HG03045 (cell line): ENCODE data around the gene PSAPL1.

Experiments
- ATAC-seq: cut with Tn5 transposase; IDR thresholded peaks from one replicate; pipeline ENCODE4 v1.9.1; 2021; ENCODE audit warnings: mild to moderate bottlenecking, moderate library complexity; ENCODE audit not compliant: unreplicated experiment

Gene PSAPL1

GRCh38 chr4:7434766-7435150, at the start of gene PSAPL1:
Gene PSAPL1, minus strand, starts transcription at chr4:7434930. Its CDS starts 51 bp downstream, at chr4:7434879.
- ATAC-seq, result no peak

DNA sequence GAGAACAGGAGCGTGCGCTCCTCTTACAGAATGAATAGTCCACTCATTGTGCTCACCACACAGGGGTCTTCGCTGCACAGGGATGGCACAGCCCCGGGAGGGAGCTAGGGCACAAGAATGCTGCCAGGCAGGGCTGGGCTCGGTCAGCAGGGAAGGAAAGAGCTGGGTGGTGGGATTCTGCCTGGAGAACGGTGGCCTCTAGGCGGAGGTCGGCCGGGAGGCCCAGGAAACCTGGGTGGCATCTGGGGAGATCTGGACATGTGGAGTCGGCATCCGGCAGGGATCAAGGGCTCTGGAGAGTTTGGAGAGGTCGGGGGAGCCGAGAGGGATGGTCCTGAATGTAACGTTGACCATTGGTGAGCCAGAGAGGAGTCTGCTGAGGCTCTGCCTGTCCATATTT, 46.5 kb upstream of the PSAPL1 start:
- no peak for ATAC-seq

GRCh38 chr4:7480423-7480822, 45.7 kb upstream of the PSAPL1 start:
- ATAC-seq, result no peak

- ATAC-seq, result no peak
These were observed 43.9 kb upstream of the PSAPL1 start for GRCh38 chr4:7478665-7479064.

- no peak for ATAC-seq
These were observed 43.0 kb upstream of the PSAPL1 start for GRCh38 chr4:7477695-7478094.

DNA sequence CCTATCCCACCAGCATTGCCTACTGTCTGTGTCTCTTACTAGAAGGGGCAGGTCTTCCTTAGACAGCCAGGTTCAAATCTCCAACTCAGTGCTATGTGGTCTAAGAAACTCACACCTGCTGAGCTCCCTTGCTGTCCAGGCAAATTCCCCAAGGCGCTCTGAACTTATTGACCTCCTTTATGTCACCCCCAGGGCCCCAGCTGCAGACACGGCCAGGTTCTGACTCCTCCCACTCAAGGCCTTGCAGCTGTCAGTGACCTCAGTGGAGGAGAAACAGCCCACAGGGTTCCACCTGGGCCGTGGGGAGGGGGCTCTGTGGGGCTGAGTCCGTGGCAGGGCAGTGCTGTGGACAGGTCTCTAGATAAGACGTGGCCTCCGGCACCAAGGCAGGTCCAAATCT, 42.1 kb upstream of the PSAPL1 start:
- no peak for ATAC-seq

- ATAC-seq, result no peak
These were observed 40.5 kb upstream of the PSAPL1 start for GRCh38 chr4:7475207-7475606.

DNA sequence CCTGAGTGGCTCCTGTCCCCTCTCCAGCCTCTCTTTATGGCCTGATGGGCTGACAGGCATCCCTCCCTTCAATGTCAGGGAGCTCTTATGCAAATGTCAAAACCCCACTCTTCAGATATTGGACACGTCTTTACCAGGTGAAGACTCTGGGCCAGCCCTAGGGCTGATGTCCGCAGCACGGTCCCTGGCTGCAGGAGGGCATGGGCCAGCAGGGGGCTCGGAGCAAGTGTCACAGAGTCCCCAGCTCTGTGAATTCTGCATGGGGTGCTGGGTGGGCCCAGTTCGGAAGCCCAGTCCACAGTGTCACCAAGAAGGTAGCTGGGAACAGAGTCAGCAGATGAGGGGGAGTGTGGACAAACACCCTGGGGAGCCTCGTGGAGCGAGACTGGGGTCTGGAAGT, 39.6 kb upstream of the PSAPL1 start:
- ATAC-seq, result no peak

DNA sequence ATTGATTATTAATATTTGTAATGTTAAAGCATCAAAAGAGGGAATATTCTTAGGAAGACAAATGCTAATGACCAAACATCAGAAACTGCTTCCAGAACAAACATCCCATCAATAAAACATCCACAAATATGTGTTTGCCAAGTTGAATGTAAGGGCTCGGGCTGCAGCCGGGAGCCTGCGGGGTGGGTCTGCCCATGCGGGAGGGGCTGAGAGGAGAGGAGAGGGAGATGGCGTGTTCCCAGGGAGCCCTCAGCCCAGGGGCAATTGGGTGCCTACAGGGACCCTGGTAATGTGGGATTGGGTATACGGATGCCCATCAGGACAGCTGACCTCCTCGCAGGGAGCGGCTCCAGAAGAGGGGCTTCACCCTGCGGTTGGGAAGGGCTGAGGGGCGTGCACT, 38.4 kb upstream of the PSAPL1 start:
- ATAC-seq, result no peak

GRCh38 chr4:7472442-7473013, 37.8 kb upstream of the PSAPL1 start:
- no peak for ATAC-seq

GRCh38 chr4:7470522-7471128, 35.9 kb upstream of the PSAPL1 start:
- no peak for ATAC-seq

- no peak for ATAC-seq
These were observed 35.4 kb upstream of the PSAPL1 start for GRCh38 chr4:7470111-7470510.

DNA sequence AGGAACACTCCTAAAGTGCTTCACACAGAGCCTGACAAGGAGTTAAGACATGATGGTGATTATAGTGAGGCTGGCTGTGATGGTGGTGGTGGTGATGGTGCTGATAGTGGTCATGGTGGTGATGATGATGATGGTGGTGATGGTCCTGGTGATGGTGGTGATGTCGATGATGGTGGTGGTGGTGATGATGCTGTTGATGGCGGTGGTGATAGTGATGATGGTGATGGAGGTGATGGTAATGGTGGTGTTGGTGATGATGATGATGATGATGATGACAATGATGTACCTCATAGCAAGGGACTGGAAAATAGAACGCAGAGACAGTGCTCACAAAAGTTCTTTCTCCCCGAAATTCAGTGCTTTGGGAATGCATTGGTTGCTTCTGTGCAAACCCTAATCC, 34.3 kb upstream of the PSAPL1 start:
- no peak for ATAC-seq

DNA sequence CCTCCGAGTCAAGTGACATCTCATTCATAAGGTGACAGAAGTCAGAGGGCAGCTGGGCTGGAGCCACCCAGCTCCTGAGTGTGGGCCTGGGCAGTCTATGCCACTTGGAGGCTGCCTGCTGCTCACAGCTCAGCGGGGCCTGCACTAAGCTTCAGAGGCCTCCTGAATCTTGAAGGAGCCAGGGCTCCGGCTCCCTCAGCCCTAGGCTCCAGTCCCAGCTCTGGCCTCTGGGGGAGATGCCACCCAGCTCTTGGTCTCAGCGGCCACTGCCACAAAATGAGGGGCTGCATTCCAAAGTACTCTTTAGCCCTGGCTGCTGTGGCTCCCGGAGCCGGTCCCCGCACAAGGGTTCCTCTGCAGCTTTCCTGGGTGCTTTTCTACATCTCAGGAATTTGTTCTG, 32.7 kb upstream of the PSAPL1 start:
- no peak for ATAC-seq

GRCh38 chr4:7466904-7467303, 32.2 kb upstream of the PSAPL1 start:
- no peak for ATAC-seq

GRCh38 chr4:7466215-7466614, 31.5 kb upstream of the PSAPL1 start:
- no peak for ATAC-seq

DNA sequence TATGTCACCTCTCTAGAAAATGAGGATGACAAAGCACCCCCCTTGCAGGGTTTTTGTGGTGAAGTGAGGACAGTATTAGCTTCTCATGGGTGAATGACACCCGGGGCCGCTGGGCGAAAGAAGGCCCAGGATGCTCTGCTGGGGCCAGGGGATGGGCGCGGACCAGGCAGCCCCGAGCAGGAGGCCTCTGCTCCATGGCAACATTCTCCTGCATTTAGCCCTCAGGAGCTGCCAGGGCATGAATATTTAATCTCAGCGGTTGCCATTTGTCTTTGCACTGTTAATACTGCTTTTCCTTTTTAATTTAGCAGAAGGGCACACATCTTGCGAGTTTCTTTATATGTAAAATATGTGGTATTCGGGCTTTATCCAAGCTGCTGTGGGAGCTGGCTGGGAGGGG, 30.3 kb upstream of the PSAPL1 start:
- no peak for ATAC-seq

DNA sequence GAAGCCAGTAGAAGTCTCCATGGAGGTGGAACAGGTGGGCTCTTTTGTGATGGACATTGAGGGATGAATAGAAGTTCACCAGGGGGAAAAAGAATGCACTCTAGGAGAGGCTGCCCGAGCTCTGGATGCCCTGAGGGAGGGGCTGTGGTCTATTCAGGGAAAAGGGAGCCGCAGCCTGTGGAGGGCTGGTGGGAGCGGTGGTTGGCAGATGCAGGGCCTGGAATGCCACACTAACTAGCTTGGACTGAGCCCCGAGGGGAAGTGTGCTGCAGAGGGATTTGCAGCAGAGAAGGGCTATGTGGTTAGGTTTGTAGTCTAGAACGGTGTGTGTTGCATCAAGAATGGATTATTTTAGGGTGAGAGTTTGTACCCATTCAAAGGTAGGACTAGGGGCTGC, 29.5 kb upstream of the PSAPL1 start:
- no peak for ATAC-seq

GRCh38 chr4:7463566-7464258, 29.0 kb upstream of the PSAPL1 start:
- ATAC-seq, result no peak

GRCh38 chr4:7462509-7462971, 27.8 kb upstream of the PSAPL1 start:
- ATAC-seq, result no peak

- no peak for ATAC-seq
These were observed 26.5 kb upstream of the PSAPL1 start for GRCh38 chr4:7461230-7461629.

DNA sequence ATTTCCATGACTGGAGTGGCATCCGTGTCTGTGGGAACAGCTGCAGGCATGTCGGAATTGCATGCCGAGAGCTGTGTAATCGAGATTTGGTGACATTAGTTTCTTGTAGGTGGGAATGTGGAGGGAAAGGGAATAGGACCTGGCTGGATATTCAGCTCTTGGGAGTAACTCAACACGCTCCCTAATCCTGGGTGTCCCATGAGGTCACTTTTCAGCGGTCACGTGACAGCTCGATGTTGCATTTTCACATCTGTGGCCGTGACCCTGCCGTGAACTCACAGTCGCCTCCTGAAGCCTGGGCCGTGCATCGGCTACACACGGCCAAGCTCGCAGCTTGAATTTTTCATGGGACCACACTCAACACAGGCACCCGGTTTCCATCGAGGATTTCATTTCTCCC, 25.8 kb upstream of the PSAPL1 start:
- no peak for ATAC-seq
